Keratinocyte (primary cell): ENCODE measurements around the gene RGN. TPM values are rescaled to one million over a fixed set of nuclear protein-coding genes. Genes with fewer than 3 reads are reported as not detected.
"Not testable (repeated sequence)": the region's sequence is repeated elsewhere in the genome, so short reads cannot be mapped to it uniquely, and the experiment has no call there.

ENCODE experiments used
- DNase-seq: peaks from one replicate; pipeline ENCODE4 v3.0.0-alpha.2; 2011; ENCODE audit warnings: low read depth, missing footprints, low spot score
- FAIRE-seq: peaks from 2 replicates; lab custom pipeline; 2011; peaks lifted over from hg19 to GRCh38; lab: Jason Lieb, UNC
- H2AFZ ChIP-seq: 2 replicates; pipeline ENCODE4 v1.6.0; 2012; ENCODE audit warnings: low read length, control low read depth, inconsistent platforms; ENCODE audit not compliant: control insufficient read depth
- H3K27ac ChIP-seq: 2 replicates; pipeline ENCODE4 v1.5.1; 2011; ENCODE audit warnings: low read length; ENCODE audit not compliant: control insufficient read depth, insufficient read depth
- H3K27me3 ChIP-seq: 3 replicates; pipeline ENCODE4 v1.6.0; 2011; ENCODE audit warnings: low read length; ENCODE audit not compliant: control insufficient read depth, insufficient read depth; ENCODE audit errors: extremely low read depth
- H3K36me3 ChIP-seq, 2 experiments: 2 replicates in 1 of 2; 3 replicates in 1 of 2; pipeline ENCODE4 v1.5.1; 2011; ENCODE audit warnings: low read length in 2 of 2, mild to moderate bottlenecking in 1 of 2; ENCODE audit not compliant: control insufficient read depth in 2 of 2, insufficient read depth in 2 of 2; ENCODE audit errors: extremely low read depth in 1 of 2
- H3K4me1 ChIP-seq: 3 replicates; pipeline ENCODE4 v1.5.1; 2011; ENCODE audit warnings: low read length; ENCODE audit not compliant: control insufficient read depth, insufficient read depth; ENCODE audit errors: extremely low read depth
- H3K4me2 ChIP-seq: 3 replicates; pipeline ENCODE4 v1.6.0; 2011; ENCODE audit warnings: low read depth, low read length; ENCODE audit not compliant: control insufficient read depth, insufficient read depth; ENCODE audit errors: extremely low read depth
- H3K4me3 ChIP-seq, 3 experiments: fragments of 200-600 bp in 1 of 3; sonication (generic) in 1 of 3; 2 replicates in 2 of 3; 3 replicates in 1 of 3; pipeline ENCODE4 v1.5.1; 2011 to 2016; ENCODE audit warnings: low read length in 3 of 3, mild to moderate bottlenecking in 3 of 3, control low read depth in 2 of 3, inconsistent platforms in 1 of 3, low read depth in 1 of 3, mixed read lengths in 1 of 3, mixed run types in 1 of 3, moderate library complexity in 1 of 3; ENCODE audit not compliant: control insufficient read depth in 2 of 3, insufficient read depth in 2 of 3; ENCODE audit errors: extremely low read depth in 1 of 3
- H3K79me2 ChIP-seq: 2 replicates; pipeline ENCODE4 v1.6.0; 2012; ENCODE audit warnings: low read length; ENCODE audit not compliant: control insufficient read depth, insufficient read depth
- H3K9ac ChIP-seq: 3 replicates; pipeline ENCODE4 v1.6.0; 2011; ENCODE audit warnings: low read length; ENCODE audit not compliant: control insufficient read depth, insufficient read depth; ENCODE audit errors: extremely low read depth
- H3K9me1 ChIP-seq: 3 replicates; pipeline ENCODE4 v1.6.0; 2011; ENCODE audit warnings: low read length; ENCODE audit not compliant: control insufficient read depth, insufficient read depth; ENCODE audit errors: extremely low read depth
- H3K9me3 ChIP-seq: 2 replicates; pipeline ENCODE4 v1.5.1; 2012; ENCODE audit warnings: low read depth, low read length; ENCODE audit not compliant: control insufficient read depth
- H4K20me1 ChIP-seq: 3 replicates; pipeline ENCODE4 v1.6.0; 2011; ENCODE audit warnings: low read length; ENCODE audit not compliant: control insufficient read depth, insufficient read depth; ENCODE audit errors: extremely low read depth
- CTCF ChIP-seq, 3 experiments: IDR thresholded peaks in 1 of 3; conservative IDR thresholded peaks in 1 of 3; optimal IDR thresholded peaks in 1 of 3; 2 replicates in 2 of 3; 3 replicates in 1 of 3; pipeline versions ENCODE3 to v1.5.1; 2011; ENCODE audit warnings: low read length in 3 of 3, mild to moderate bottlenecking in 3 of 3, moderate library complexity in 2 of 3, control low read depth in 1 of 3, inconsistent platforms in 1 of 3; ENCODE audit not compliant: insufficient read depth in 2 of 3; ENCODE audit errors: extremely low read depth in 1 of 3
- EZH2 ChIP-seq: IDR thresholded peaks from one replicate; pipeline ENCODE4 v1.6.1; 2012; ENCODE audit warnings: inconsistent platforms, mild to moderate bottlenecking, low read length, moderate library complexity
- dilution Hi-C: fragments of 300-500 bp; cut with MboI; formaldehyde crosslinking; loops from one replicate; pipeline ENCODE4 v1.7.0; 2020; ENCODE audit warnings: low sequenced_read_pairs; ENCODE audit not compliant: extremely low pct_ligation_motif_present
- polyA plus RNA-seq, 5 experiments: library from polyadenylated mRNA; depleted of rRNA in 3 of 5; stranded (reverse) in 3 of 5; stranded (forward) in 1 of 5; unstranded in 1 of 5; fragments of >200 nt; gene quantifications; 1 replicate in 1 of 5; 2 replicates in 3 of 5; 3 replicates in 1 of 5; pipeline versions ENCODE4 v1.2.1 to v1.2.3, GENCODE V29; 2011 to 2012; ENCODE audit warnings: missing spikeins in 2 of 5, low read depth in 1 of 5, low replicate concordance in 1 of 5

RGN gene
- polyA plus RNA-seq, 1 donor (not counting 4 experiments of a cell fraction or from before 2014, with no cell fraction given): not detected

GRCh38 chrX:47133493-47133892 lies 55.2 kb downstream of the RGN start:
- H3K4me2 ChIP-seq: no peak overlapping the region
- no peaks in the 10 kb centered on the region for H3K79me2 ChIP-seq
- dilution Hi-C loops: no loop called here
- no peak overlapping the region for H2AFZ ChIP-seq
- no peaks in the 10 kb centered on the region for H4K20me1 ChIP-seq
- H3K9me1 ChIP-seq: no peaks in the 10 kb centered on the region
- no peaks in the 10 kb centered on the region for H3K27me3 ChIP-seq
- no peaks in the 10 kb centered on the region for H3K9me3 ChIP-seq
- H3K27ac ChIP-seq: no peak overlapping the region
- H3K9ac ChIP-seq: no peak overlapping the region
- no peaks in the 10 kb centered on the region for H3K36me3 ChIP-seq
- no peak overlapping the region for H3K4me3 ChIP-seq
- DNase-seq (no peak), FAIRE-seq (no peak)
- TF ChIP-seq CTCF (optimal IDR thresholded peaks at IDR 0.05 in 1 of 3, IDR thresholded peaks at IDR 0.05 in 1 of 3, conservative IDR thresholded peaks at IDR 0.05 in 1 of 3; ENCODE audit: extremely low read depth in 1 of 3, insufficient read depth in 2 of 3, low read length in 3 of 3): no peak
- no peak for TF ChIP-seq EZH2
- no peaks in the 10 kb centered on the region for H3K4me1 ChIP-seq

- H3K79me2 ChIP-seq, FAIRE-seq, H3K27me3 ChIP-seq, H3K27ac ChIP-seq, H3K9me3 ChIP-seq, H4K20me1 ChIP-seq, H3K9ac ChIP-seq, H3K9me1 ChIP-seq, H3K36me3 ChIP-seq, H2AFZ ChIP-seq, H3K4me2 ChIP-seq, dilution Hi-C loops, H3K4me3 ChIP-seq, DNase-seq, H3K4me1 ChIP-seq: not testable (repeated sequence)
Observed at GRCh38 chrX:47135650-47136049, 57.4 kb downstream of the RGN start.

GRCh38 chrX:47138171-47138570 lies 59.9 kb downstream of the RGN start:
- no peaks in the 10 kb centered on the region for H3K27me3 ChIP-seq
- H2AFZ ChIP-seq: no peak overlapping the region
- no peak overlapping the region for H3K4me2 ChIP-seq
- no peaks in the 10 kb centered on the region for H3K79me2 ChIP-seq
- H4K20me1 ChIP-seq: no peaks in the 10 kb centered on the region
- H3K4me3 ChIP-seq: no peak overlapping the region
- H3K9ac ChIP-seq: no peak overlapping the region
- DNase-seq (no peak), FAIRE-seq (no peak)
- H3K36me3 ChIP-seq: peaks cover 0 to 6% of the 10 kb centered on the region in 2 experiments
- H3K27ac ChIP-seq: no peak overlapping the region
- H3K9me3 ChIP-seq: no peaks in the 10 kb centered on the region
- no peak for TF ChIP-seq EZH2
- no peak for TF ChIP-seq CTCF (optimal IDR thresholded peaks at IDR 0.05 in 1 of 3, IDR thresholded peaks at IDR 0.05 in 1 of 3, conservative IDR thresholded peaks at IDR 0.05 in 1 of 3; ENCODE audit: extremely low read depth in 1 of 3, insufficient read depth in 2 of 3, low read length in 3 of 3)
- dilution Hi-C loops: no loop called here
- no peaks in the 10 kb centered on the region for H3K9me1 ChIP-seq
- no peaks in the 10 kb centered on the region for H3K4me1 ChIP-seq
